Measurements from ENCODE around the gene MID2.

- TF ChIP-seq CTCF (IDR thresholded peaks at IDR 0.05 in 8 of 11, conservative IDR thresholded peaks at IDR 0.05 in 3 of 11) = no peak
- no peak for TF ChIP-seq POLR2AphosphoS5 (IDR thresholded peaks at IDR 0.05)
- no peak for TF ChIP-seq POLR2A (IDR thresholded peaks at IDR 0.05)
Observed at GRCh38 chrX:107880054-107880610, 54.5 kb downstream of the MID2 start.

Measured in spleen (tissue), 7 donors.